ENCODE data around the gene GPI. TPM values are rescaled to one million over a fixed set of nuclear protein-coding genes. Genes with fewer than 3 reads are reported as not detected.

The GPI gene
- total and polyA plus RNA-seq, 9 donors: 70.1 to 187 (median 124) TPM

GRCh38 chr19:34402074-34402600 lies 37.1 kb downstream of the GPI start:
- no peak overlapping the region for H3K4me3 ChIP-seq
- H3K27ac ChIP-seq: no peak overlapping the region
- H3K27me3 ChIP-seq: no peaks in the 10 kb centered on the region
- DNase-seq: no peak
- no peaks in the 10 kb centered on the region for H3K9me3 ChIP-seq
- H3K36me3 ChIP-seq: no peaks in the 10 kb centered on the region
- TF ChIP-seq CTCF (IDR thresholded peaks at IDR 0.05) (no peak), POLR2A (IDR thresholded peaks at IDR 0.05) (no peak), EP300 (IDR thresholded peaks at IDR 0.05) (no peak)
- intact Hi-C loops (cut with DNase I): no loop called here
- no peaks in the 10 kb centered on the region for H3K4me1 ChIP-seq (ENCODE audit: insufficient read depth)
- WGBS, 3 donors: 88 to 93% (median 92%) methylated on average over 8 of the region's 8 CpGs

- no peak overlapping the region for H3K27ac ChIP-seq
- DNase-seq: no peak
- no peaks in the 10 kb centered on the region for H3K27me3 ChIP-seq
- no peaks in the 10 kb centered on the region for H3K9me3 ChIP-seq
- H3K4me3 ChIP-seq: peak overlapping the region; percentile 96
- 7 to 18% (median 7%) methylated on average over 6 of the region's 6 CpGs for WGBS, 3 donors
- intact Hi-C loops (cut with DNase I): no loop called here
- TF ChIP-seq EP300 (IDR thresholded peaks at IDR 0.05) (no peak), CTCF (IDR thresholded peaks at IDR 0.05) (no peak), POLR2A (IDR thresholded peaks at IDR 0.05) (no peak)
- H3K36me3 ChIP-seq: no peaks in the 10 kb centered on the region
- no peaks in the 10 kb centered on the region for H3K4me1 ChIP-seq (ENCODE audit: insufficient read depth)
Measured at GRCh38 chr19:34403784-34404108, 38.8 kb downstream of the GPI start.

GRCh38 chr19:34404109-34404909 lies 39.3 kb downstream of the GPI start, which contains the start of gene PDCD2L:
Gene PDCD2L, plus strand, starts transcription at chr19:34404399. Its CDS starts 32 bp downstream, at chr19:34404431.
- peak; percentile 89 to 95 (median 91) for DNase-seq
- H3K9me3 ChIP-seq: no peaks in the 10 kb centered on the region
- H3K27me3 ChIP-seq: no peaks in the 10 kb centered on the region
- TF ChIP-seq POLR2A (IDR thresholded peaks at IDR 0.05): peak; percentile 30
- peak in 1 of 3 donors; percentile 4 for TF ChIP-seq CTCF (IDR thresholded peaks at IDR 0.05)
- TF ChIP-seq EP300 (IDR thresholded peaks at IDR 0.05): no peak
- peak within 1 kb of the TSS; percentile 96 for H3K4me3 ChIP-seq
- WGBS, 3 donors: 0 to 1% (median 1%) methylated on average over 59 to 69 of the region's 69 CpGs
- no peaks in the 10 kb centered on the region for H3K36me3 ChIP-seq
- intact Hi-C loops (cut with DNase I): no loop called here
- H3K27ac ChIP-seq: peak within 1 kb of the TSS in 1 of 2 donors; percentile 24
- no peaks in the 10 kb centered on the region for H3K4me1 ChIP-seq (ENCODE audit: insufficient read depth)

- Histone ChIP-seq H3K4me3 (no peak overlapping the region), H3K9me3 (no peaks in the 10 kb centered on the region), H3K4me1 (ENCODE audit: insufficient read depth) (no peaks in the 10 kb centered on the region), H3K27ac (no peak overlapping the region), H3K27me3 (no peaks in the 10 kb centered on the region), H3K36me3 (no peaks in the 10 kb centered on the region)
- TF ChIP-seq POLR2A (IDR thresholded peaks at IDR 0.05) (no peak), CTCF (IDR thresholded peaks at IDR 0.05) (no peak), EP300 (IDR thresholded peaks at IDR 0.05) (no peak)
- intact Hi-C loops (cut with DNase I): no loop called here
- 81 to 88% (median 84%) methylated on average over 13 of the region's 13 CpGs for WGBS, 3 donors
- DNase-seq: no peak
Measured at GRCh38 chr19:34405892-34406660, 41.1 kb downstream of the GPI start.

Measured in ovary (tissue), 9 donors.